Central memory CD4-positive, alpha-beta T cell (primary cell): Measurements from ENCODE around the gene ZC3H7A.

ENCODE experiments used
- DNase-seq: peaks from one replicate; pipeline ENCODE4 v3.0.0; 2022

ZC3H7A gene

DNA sequence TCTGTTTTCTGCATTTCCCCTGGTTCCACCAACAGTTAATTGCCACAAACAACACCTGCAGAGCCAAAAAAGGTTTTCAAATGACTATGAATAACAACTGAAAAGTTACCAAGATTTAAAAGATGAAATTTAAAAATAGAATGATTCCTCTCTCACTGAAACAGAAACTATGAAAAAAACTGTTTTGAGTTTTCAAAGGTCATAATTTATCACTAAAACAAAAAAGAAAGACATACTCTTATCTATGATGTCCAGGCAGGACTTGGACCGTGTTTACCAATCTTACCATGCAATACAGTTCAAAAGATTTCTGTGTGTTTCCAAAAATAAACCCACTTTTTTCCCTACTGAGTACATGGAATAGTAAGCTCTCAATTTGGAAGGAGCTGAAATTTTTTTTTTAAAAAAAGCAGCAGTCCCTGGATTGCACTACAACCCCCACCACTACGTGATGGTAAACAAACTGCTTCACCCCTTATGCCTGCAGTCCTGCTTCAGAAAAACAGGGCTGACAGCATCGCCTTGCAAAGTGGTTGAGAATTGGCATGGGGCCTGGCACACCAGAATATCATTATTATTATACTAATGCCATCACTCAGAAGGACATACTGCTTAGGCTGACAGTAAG, 62.9 kb downstream of the ZC3H7A start:
- DNase-seq: no peak

- no peak for DNase-seq
Measured at GRCh38 chr16:11731222-11731621, 65.8 kb downstream of the ZC3H7A start.

GRCh38 chr16:11729787-11730186, 67.3 kb downstream of the ZC3H7A start:
- DNase-seq: no peak

DNA sequence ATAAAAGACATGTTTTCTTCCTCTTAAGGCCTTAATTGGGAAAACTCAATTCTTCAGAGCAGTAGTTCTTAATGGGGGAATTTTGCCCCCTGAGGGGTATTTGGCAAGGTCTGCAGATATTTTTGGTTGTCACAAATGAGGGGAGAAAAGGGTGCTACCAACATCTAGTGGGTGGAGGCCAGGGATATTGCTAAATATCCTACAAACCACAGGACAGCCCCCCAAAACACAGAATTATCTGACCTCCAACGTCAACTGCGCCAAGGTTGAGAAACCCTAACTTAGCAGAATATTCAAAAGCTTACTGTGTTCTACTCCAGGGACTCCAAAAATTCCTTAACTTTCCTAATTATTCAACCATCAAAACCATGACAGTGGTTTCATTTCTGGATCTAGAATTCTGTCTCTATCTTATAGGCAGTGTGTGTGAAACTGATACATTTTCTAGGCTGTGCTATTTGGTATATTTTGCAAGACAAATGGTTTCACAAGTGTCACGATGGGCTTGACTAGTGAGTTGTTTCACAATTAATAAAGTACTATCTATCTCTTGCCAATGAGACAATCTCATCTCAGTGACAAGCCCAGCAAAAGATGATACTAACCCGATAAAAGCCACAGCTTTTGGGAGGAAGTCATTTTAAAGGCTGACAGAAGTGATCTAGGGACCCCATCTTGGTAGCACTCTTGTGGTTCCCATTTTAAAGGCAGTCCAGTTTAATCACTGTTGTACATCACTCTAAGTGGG, 69.1 kb downstream of the ZC3H7A start:
- no peak for DNase-seq

DNA sequence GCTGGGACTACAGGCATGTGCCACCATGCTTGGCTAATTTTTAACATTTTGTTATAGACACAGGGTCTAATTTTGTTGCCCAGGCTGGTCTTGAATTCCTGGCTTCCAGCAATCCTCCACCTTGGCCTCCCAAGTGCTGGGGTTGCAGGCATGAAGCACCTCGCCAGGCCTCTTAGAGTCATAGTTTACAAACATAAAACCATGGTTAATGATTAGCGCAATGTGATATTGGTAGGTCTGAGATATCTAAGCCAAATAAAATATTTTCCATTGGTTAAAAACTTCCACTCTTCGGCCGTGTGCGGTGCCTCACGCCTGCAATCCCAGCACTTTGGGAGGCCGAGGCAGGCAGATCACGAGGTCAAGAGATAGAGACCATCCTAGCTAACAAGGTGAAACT, 71.0 kb downstream of the ZC3H7A start:
- no peak for DNase-seq

DNA sequence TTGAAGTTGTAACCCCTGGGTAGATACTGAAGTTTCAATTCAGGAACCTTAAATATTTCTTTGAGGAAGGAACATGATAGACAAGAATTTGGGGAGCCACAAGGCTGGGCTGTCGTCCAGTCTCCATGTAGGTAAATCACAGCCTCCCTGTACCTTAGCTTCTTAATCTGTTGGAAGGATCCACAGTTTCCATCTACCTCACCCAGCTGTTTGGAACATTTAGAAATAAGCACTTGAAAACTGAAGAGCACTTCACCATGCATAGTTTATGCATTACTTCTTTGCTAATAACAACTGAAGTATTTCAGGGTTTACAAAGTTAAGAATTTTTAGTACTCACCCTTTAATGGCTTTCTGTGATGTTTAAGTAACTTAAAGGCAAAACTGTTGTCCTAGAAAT, 71.6 kb downstream of the ZC3H7A start:
- DNase-seq: no peak

DNA sequence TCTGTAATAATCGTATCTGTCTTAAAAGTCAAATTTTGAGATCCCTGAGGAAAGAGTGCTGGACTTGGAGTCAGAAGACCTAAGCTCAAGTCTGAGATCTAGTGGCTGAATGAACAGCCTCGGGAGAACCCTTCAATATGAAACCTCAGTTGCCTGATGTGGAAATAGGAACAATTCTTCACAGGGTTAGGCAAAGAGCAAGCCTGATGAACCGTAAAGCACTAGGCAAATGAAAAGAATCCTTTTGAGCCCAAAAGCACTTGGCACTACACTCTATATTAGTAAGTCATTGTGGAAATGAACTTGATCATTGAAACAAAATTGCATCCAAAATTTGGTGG, 74.6 kb downstream of the ZC3H7A start:
- DNase-seq: no peak

- DNase-seq: no peak
Measured at GRCh38 chr16:11721781-11722467, 75.1 kb downstream of the ZC3H7A start.

GRCh38 chr16:11719762-11720161, 77.3 kb downstream of the ZC3H7A start:
- DNase-seq: no peak

DNA sequence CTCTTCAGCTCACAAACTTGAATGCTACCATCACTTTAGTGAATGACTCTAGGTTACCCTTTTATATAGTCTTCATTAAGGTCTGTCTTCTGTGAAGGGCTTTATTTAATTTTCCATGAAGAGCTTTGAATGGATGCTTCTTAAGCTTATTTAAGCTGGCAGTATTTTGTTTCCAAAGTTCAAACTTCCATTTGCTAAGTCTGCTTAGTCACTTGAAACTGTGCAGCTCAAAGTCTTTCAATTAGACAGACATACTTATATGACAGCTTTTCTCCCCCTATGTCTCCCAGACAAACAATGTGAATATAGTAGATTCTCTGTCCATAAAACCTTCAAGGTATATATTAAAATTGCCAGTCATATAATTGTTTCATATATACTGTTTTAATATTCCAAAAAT, 77.9 kb downstream of the ZC3H7A start:
- no peak for DNase-seq

DNA sequence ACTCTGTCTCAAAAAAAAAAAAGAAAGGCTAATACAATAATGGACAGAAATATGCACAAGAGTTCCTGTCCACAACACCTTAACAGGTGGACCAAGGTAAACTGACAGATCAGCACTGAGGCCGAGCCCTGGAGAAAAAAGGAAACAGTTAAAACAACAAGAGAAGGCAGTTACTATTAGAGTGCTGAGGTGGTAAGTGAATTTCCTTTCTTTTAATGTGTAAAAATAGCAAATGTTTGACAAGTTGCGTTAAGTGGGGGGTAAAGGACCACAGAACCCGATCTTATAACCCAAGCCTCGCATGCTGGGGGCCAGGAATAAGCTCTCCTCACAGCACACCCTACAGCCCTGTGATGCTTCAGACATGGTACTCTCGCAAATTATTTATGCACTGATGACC, 79.2 kb downstream of the ZC3H7A start:
- DNase-seq: no peak

GRCh38 chr16:11716336-11716735, 80.7 kb downstream of the ZC3H7A start:
- DNase-seq: no peak

GRCh38 chr16:11715246-11715947, 81.7 kb downstream of the ZC3H7A start:
- DNase-seq: no peak

DNA sequence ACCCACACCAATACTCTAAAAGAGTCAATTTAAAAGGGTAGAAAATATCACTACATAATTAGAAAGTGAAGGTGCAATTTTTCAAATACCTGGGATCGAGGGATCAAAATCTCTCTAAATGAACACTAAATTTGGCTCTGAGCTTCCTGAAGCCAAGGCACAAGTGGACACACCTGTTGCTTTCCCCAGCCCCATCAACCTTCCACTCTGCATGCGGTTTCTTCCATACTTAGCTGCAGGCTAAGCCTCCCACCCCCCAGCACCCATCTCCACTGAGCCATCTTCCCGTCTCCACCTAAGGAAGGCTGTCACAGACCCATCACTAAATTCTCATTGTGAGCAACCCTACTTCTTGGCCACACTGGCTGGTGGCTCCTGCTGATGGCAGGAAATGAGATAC, 84.9 kb downstream of the ZC3H7A start:
- no peak for DNase-seq

GRCh38 chr16:11711662-11712061, 85.4 kb downstream of the ZC3H7A start:
- DNase-seq: no peak

DNA sequence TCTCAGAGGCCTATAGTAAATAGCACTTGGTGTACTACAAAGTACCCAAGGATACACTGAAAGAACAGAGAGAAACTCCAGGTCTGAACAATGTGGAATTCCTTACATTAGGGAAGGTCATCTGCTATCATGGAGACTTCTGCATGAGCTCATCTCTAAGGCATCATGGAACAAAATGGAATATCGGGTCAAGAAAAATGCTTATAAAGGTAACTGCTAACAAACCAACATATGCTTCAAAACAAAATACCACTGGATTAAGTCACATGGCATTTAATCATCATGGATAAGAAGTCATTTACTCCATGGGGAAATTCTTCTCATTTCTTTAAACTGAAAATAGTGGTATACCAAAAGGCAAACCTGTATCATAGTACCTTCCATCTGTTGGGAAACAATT, 88.6 kb downstream of the ZC3H7A start:
- DNase-seq: no peak

GRCh38 chr16:11707679-11708197, 89.3 kb downstream of the ZC3H7A start:
- no peak for DNase-seq

DNA sequence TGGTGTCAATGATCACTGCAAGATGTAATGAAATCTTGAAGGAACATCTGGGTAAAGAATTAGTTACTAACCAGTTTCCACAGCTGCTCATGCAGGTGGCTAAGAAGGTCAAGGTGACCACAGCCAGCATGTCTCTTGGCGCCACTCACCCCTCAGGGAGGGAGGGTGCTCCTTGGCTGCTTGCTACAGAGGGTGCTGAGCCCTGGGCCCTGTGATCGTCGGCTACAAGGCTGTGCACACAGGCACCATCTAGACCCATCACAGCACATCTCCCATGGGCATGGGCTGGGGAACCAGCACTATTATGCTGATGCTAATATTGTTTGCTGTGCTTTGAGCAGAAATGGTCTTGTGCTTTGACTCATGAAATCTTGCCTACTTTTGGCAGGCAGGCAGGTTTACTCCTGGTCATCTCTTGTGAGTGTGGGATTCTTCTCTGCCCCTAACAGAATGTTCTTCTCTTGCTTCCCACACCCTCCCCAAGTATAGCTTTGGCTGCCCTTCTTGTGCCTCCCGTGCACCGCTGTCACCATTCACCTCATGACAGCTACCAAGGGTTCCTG, 90.8 kb downstream of the ZC3H7A start:
- no peak for DNase-seq

DNA sequence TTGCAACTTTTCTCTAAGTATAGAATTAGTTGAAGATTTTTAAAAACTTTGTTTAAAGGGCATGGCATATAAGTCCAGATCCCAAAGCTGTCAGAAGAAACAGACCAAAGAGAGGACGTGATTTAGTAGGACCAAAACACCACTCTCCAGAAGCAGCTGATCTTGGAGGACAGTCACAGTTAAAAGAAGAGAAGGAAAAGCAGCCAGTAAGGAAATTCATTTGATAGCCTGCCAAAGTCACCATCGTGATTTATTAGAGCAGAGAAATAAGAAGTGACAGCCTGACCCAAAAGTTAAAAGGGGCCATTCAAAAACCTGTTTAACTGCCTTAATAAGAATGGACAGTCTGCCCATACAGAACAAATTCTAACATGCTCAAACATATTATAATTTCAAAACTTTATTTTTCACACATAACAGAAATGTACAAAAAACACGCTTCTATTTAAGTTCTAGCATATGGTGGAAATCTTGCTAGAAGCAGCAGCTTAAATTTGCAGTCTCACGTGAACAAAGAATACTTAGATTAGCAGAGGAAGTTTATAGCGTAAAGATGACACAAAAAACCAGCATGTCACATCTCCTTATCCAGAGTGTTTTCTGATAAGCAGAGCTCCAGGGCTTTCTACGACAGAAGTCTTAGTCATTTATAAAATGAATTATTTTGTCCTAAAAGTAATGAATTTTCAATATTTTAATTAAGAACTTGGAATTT, 91.6 kb downstream of the ZC3H7A start:
- DNase-seq: no peak
